Sigmoid colon (tissue), 4 donors: Measurements from ENCODE around the gene ZNF583.

Experiments
- CTCF ChIP-seq, 4 experiments: fragments of 450-650 bp in 3 of 4; fragments of 200-600 bp in 1 of 4; IDR thresholded peaks; one replicate each; pipeline ENCODE4 v1.5.1; 2016 to 2019; ENCODE audit warnings: antibody characterized with exemption in 4 of 4, mild to moderate bottlenecking in 3 of 4, moderate library complexity in 2 of 4
- EP300 ChIP-seq, 4 donors: sonication (generic); formaldehyde crosslinking; IDR thresholded peaks; one replicate each; pipeline ENCODE4 v1.6.1; 2017; ENCODE audit warnings: antibody characterized with exemption in 4 of 4

GRCh38 chr19:56400485-56400884, 3.6 kb upstream of the ZNF583 start:
- no peak for TF ChIP-seq CTCF (IDR thresholded peaks at IDR 0.05)
- no peak for TF ChIP-seq EP300 (IDR thresholded peaks at IDR 0.05)
